Measurements from ENCODE around the gene INAVA.

The INAVA gene

GRCh38 chr1:200875416-200875815, 19.3 kb upstream of the INAVA start:
- no peak for DNase-seq (ENCODE audit: low read depth, low spot score)

GRCh38 chr1:200877010-200877409, 17.7 kb upstream of the INAVA start:
- no peak for DNase-seq (ENCODE audit: low read depth, low spot score)

- DNase-seq (ENCODE audit: low read depth, low spot score): no peak
Measured at GRCh38 chr1:200877839-200878551, 16.7 kb upstream of the INAVA start.

GRCh38 chr1:200880212-200880611, 14.5 kb upstream of the INAVA start:
- no peak for DNase-seq (ENCODE audit: low read depth, low spot score)

GRCh38 chr1:200883118-200883517, 11.6 kb upstream of the INAVA start:
- no peak for DNase-seq (ENCODE audit: low read depth, low spot score)

- no peak for DNase-seq (ENCODE audit: low read depth, low spot score)
Measured at GRCh38 chr1:200885623-200886402, 8.9 kb upstream of the INAVA start.

- DNase-seq (ENCODE audit: low read depth, low spot score): no peak
Measured at GRCh38 chr1:200886594-200886993, 8.1 kb upstream of the INAVA start.

- no peak for DNase-seq (ENCODE audit: low read depth, low spot score)
Measured at GRCh38 chr1:200887036-200887435, 7.7 kb upstream of the INAVA start.

GRCh38 chr1:200887772-200888348, 6.8 kb upstream of the INAVA start:
- no peak for DNase-seq (ENCODE audit: low read depth, low spot score)

- DNase-seq (ENCODE audit: low read depth, low spot score): no peak
Measured at GRCh38 chr1:200888349-200888838, 6.3 kb upstream of the INAVA start.

- no peak for DNase-seq (ENCODE audit: low read depth, low spot score)
Measured at GRCh38 chr1:200889571-200889970, 5.1 kb upstream of the INAVA start.

- no peak for DNase-seq (ENCODE audit: low read depth, low spot score)
Measured at GRCh38 chr1:200890027-200890426, 4.7 kb upstream of the INAVA start.

GRCh38 chr1:200890818-200891773, 3.6 kb upstream of the INAVA start:
- DNase-seq (ENCODE audit: low read depth, low spot score): no peak

GRCh38 chr1:200891774-200892157, 2.9 kb upstream of the INAVA start:
- no peak for DNase-seq (ENCODE audit: low read depth, low spot score)

- DNase-seq (ENCODE audit: low read depth, low spot score): no peak
Measured at GRCh38 chr1:200892546-200892945, 2.2 kb upstream of the INAVA start.

- DNase-seq (ENCODE audit: low read depth, low spot score): no peak
Measured at GRCh38 chr1:200892958-200893357, 1.7 kb upstream of the INAVA start.

GRCh38 chr1:200893411-200893901, 1.2 kb upstream of the INAVA start:
- DNase-seq (ENCODE audit: low read depth, low spot score): no peak

GRCh38 chr1:200895443-200895789, 716 bp downstream of the INAVA start:
- DNase-seq (ENCODE audit: low read depth, low spot score): no peak

GRCh38 chr1:200895801-200896530, 1.3 kb downstream of the INAVA start:
- no peak for DNase-seq (ENCODE audit: low read depth, low spot score)

GRCh38 chr1:200896531-200897196, 2.0 kb downstream of the INAVA start:
- no peak for DNase-seq (ENCODE audit: low read depth, low spot score)

Data from brain pericyte (primary cell).